Right lobe of liver (tissue), 4 donors: ENCODE data around the gene YPEL5.

Source experiments
- CTCF ChIP-seq, 4 donors: fragments of 200-600 bp in 3 of 4; fragments of 450-650 bp in 1 of 4; IDR thresholded peaks; one replicate each; pipeline versions ENCODE4 v1.5.1 to v1.8.0; 2016 to 2022; ENCODE audit warnings: antibody characterized with exemption in 4 of 4, mild to moderate bottlenecking in 2 of 4
- POLR2A ChIP-seq: fragments of 450-650 bp; IDR thresholded peaks from one replicate; pipeline ENCODE4 v1.6.1; 2017; ENCODE audit warnings: antibody characterized with exemption, mild to moderate bottlenecking
- donor health status: DM: no; HTN: no; CAD: no.
- donor health status: DM: no; HTN: no; CAD: no.
- donor health status: DM: no; HTN: yes; CAD: no.

DNA sequence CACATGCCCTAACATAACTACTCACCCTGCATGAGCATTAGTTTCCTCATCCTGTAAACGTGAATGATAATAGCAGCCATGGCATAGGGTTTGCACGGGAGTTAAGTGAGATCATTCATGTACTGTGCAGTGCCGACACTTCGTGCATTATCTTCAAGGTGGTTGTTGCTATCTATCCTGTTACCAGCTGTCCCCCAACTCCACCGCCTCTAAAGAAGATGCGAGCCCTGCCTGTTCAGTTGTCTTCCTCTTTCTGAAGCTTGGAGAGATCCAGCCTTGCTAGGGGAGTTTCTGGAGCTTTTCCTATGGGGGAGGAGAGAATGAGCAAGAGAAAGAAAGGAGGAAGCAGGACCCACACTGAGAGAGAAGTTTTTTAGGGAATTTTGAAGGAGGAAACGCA is 34.4 kb downstream of the YPEL5 start:
- TF ChIP-seq POLR2A (no peak), CTCF (IDR thresholded peaks at IDR 0.05) (no peak)
